HCT116 (cell line): ENCODE measurements around the gene TRERF1. TPM values are rescaled to one million over a fixed set of nuclear protein-coding genes. Genes with fewer than 3 reads are reported as not detected.
A peak's percentile ranks its signal among the peaks of the same experiment; 100 is the strongest.

Source experiments
- ATAC-seq: fragments of 200-7000 bp; cut with Tn5 transposase; 2 replicates; pipeline ENCODE4 v1.9.1; 2020; ENCODE audit warnings: mild to moderate bottlenecking, moderate library complexity
- BruUV-seq: library from RNA; stranded (reverse); fragments of 400-500 nt; replicated peaks from 2 replicates; lab custom pipeline; 2021; lab: Mats Ljungman, UMichigan
- CTCF ChIA-PET: fragments of 300-600 bp; sonication (Branson Sonifier 250); formaldehyde crosslinking; loops from one replicate; lab custom pipeline; 2021; ENCODE audit warnings: antibody characterized with exemption; lab: Charles Lee
- POLR2A ChIA-PET: fragments of 300-600, 350-600 bp; sonication (Branson Sonifier 250); formaldehyde crosslinking; loops from one replicate; lab custom pipeline; 2021; ENCODE audit warnings: antibody characterized with exemption; lab: Charles Lee
- RAD21 ChIA-PET, 2 experiments: fragments of 300-600 bp; sonication (Branson Sonifier 250); formaldehyde crosslinking; loops; one replicate each; lab custom pipeline; 2023; ENCODE audit warnings: low total read pairs in 2 of 2; ENCODE audit not compliant: uncharacterized antibody in 2 of 2, unreplicated experiment in 2 of 2, low non-redundant PET in 1 of 2; lab: Charles Lee
- DNase-seq: peaks from one replicate; pipeline ENCODE4 v3.0.0-alpha.2; 2010; ENCODE audit warnings: low read depth, low spot score
- H2AFZ ChIP-seq: fragments of 200-600 bp; shearing (Covaris generic), sonication (generic); 2 replicates; pipeline ENCODE4 v1.6.1; 2017; ENCODE audit warnings: low read depth, mixed run types, mixed read lengths, antibody characterized with exemption, low read length; ENCODE audit not compliant: poor library complexity, severe bottlenecking
- H3K27ac ChIP-seq: 2 replicates; pipeline ENCODE4 v1.5.1; 2012; ENCODE audit warnings: low read depth, low read length
- H3K27me3 ChIP-seq: fragments of 200-600 bp; sonication (generic); 2 replicates; pipeline ENCODE4 v1.6.1; 2016; ENCODE audit warnings: mixed run types, low read length, mixed read lengths; ENCODE audit not compliant: insufficient read depth
- H3K36me3 ChIP-seq, 2 experiments: fragments of 200-500 bp in 1 of 2; fragments of 200-600 bp in 1 of 2; sonication (Bioruptor generic) in 1 of 2; sonication (generic) in 1 of 2; 2 replicates each; pipeline versions ENCODE4 v1.5.1 to v1.6.1; 2014 to 2016; ENCODE audit warnings: low read length in 2 of 2, inconsistent platforms in 1 of 2, mixed read lengths in 1 of 2, mixed run types in 1 of 2; ENCODE audit not compliant: insufficient read depth in 2 of 2, control insufficient read depth in 1 of 2
- H3K4me1 ChIP-seq, 2 experiments: fragments of 200-600 bp in 1 of 2; sonication (generic) in 1 of 2; 2 replicates each; pipeline versions ENCODE4 v1.5.1 to v1.6.1; 2012 to 2017; ENCODE audit warnings: low read length in 2 of 2, inconsistent platforms in 1 of 2, mild to moderate bottlenecking in 1 of 2, mixed read lengths in 1 of 2, mixed run types in 1 of 2, moderate library complexity in 1 of 2; ENCODE audit not compliant: insufficient read depth in 2 of 2, control insufficient read depth in 1 of 2
- H3K4me2 ChIP-seq: fragments of 200-600 bp; sonication (generic); 2 replicates; pipeline ENCODE4 v1.6.1; 2017; ENCODE audit warnings: mixed run types, low read length, mixed read lengths
- H3K4me3 ChIP-seq, 2 experiments: fragments of 200-600 bp in 1 of 2; sonication (generic) in 1 of 2; replicated peaks in 1 of 2; 2 replicates each; pipeline ENCODE4 v1.5.1; 2011 to 2016; ENCODE audit warnings: low read length in 2 of 2, control low read depth in 1 of 2, low read depth in 1 of 2, mild to moderate bottlenecking in 1 of 2, mixed read lengths in 1 of 2, mixed run types in 1 of 2
- H3K79me2 ChIP-seq: fragments of 200-600 bp; sonication (generic); 2 replicates; pipeline ENCODE4 v1.6.1; 2017; ENCODE audit warnings: mild to moderate bottlenecking, mixed run types, low read length, moderate library complexity, mixed read lengths; ENCODE audit not compliant: insufficient read depth
- H3K9ac ChIP-seq: fragments of 200-600 bp; sonication (generic); 2 replicates; pipeline ENCODE4 v1.6.1; 2016; ENCODE audit warnings: low read length, mixed read lengths
- H3K9me2 ChIP-seq: fragments of 200-600 bp; sonication (generic), shearing (Covaris generic); 2 replicates; pipeline ENCODE4 v1.6.1; 2017; ENCODE audit warnings: mixed run types, mild to moderate bottlenecking, moderate library complexity; ENCODE audit not compliant: insufficient read depth
- H3K9me3 ChIP-seq, 2 experiments: fragments of 200-500 bp in 1 of 2; fragments of 200-600 bp in 1 of 2; sonication (Bioruptor generic) in 1 of 2; sonication (generic) in 1 of 2; 2 replicates each; pipeline ENCODE4 v1.6.1; 2014 to 2017; ENCODE audit warnings: low read length in 2 of 2, mixed read lengths in 2 of 2, inconsistent platforms in 1 of 2, low read depth in 1 of 2, mild to moderate bottlenecking in 1 of 2, mixed run types in 1 of 2, moderate library complexity in 1 of 2; ENCODE audit not compliant: control insufficient read depth in 1 of 2, insufficient read depth in 1 of 2
- H4K20me1 ChIP-seq: fragments of 200-600 bp; sonication (generic), shearing (Covaris generic); 2 replicates; pipeline ENCODE4 v1.6.1; 2017; ENCODE audit warnings: mixed run types, mild to moderate bottlenecking, moderate library complexity; ENCODE audit not compliant: insufficient read depth
- CBX3 ChIP-seq: IDR thresholded peaks from 2 replicates; pipeline ENCODE4 v1.6.1; 2012; ENCODE audit warnings: low read depth
- CTCF ChIP-seq, 3 experiments: fragments of 200-600 bp in 1 of 3; sonication (generic) in 1 of 3; IDR thresholded peaks in 2 of 3; conservative IDR thresholded peaks in 1 of 3; 2 replicates each; pipeline ENCODE4 v1.5.1; 2012 to 2017; ENCODE audit warnings: low read depth in 2 of 3, low read length in 2 of 3, antibody characterized with exemption in 1 of 3, borderline replicate concordance in 1 of 3, control low read depth in 1 of 3, mild to moderate bottlenecking in 1 of 3, mixed read lengths in 1 of 3, mixed run types in 1 of 3, moderate library complexity in 1 of 3; ENCODE audit not compliant: insufficient read depth in 1 of 3
- RAD21 ChIP-seq: IDR thresholded peaks from 2 replicates; pipeline ENCODE4 v1.6.1; 2012; ENCODE audit warnings: low read depth, mild to moderate bottlenecking
- intact Hi-C: fragments of 100-400 bp; cut with micrococcal nuclease; formaldehyde crosslinking; loops from 2 replicates; pipeline ENCODE4 v1.10.0; 2022
- total RNA-seq: library from RNA; stranded (reverse); gene quantifications from one replicate; pipeline ENCODE4 v1.2.1, GENCODE V29; 2021; ENCODE audit not compliant: unreplicated experiment

The TRERF1 gene
- total RNA-seq, 1 experiment from 2014 or later, result 12.4 TPM

DNA sequence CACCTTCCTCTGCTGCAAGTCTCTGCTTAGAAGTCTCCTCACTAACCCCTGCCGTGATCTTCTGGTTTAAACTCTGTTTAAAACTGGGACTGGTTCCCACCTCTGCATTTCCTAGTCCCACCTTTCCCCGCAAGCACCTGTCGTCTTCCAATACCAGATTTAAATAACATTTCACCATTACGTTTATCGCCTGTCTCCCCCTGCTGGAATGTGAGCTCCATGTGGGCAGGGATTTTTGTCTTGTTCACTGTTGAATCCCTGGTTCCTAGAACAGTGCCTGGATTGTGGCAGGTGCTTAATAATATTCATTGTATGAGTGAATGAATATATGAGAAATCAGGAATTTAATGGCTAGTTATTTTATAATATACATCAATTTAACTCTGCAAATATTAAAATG is 275.9 kb downstream of the TRERF1 start:
- no peaks in the 10 kb centered on the region for H4K20me1 ChIP-seq
- H3K4me1 ChIP-seq, result peaks cover 0 to 4% of the 10 kb centered on the region in 2 experiments; a peak in 1 of 4 replicates
- DNase-seq, result peak; percentile 19
- H3K9me2 ChIP-seq, result no peaks in the 10 kb centered on the region
- no peaks in the 10 kb centered on the region for H3K27me3 ChIP-seq
- no peak overlapping the region for H3K4me3 ChIP-seq
- H3K9ac ChIP-seq, result no peak overlapping the region
- BruUV-seq, result no TSS peak
- no peaks in the 10 kb centered on the region for H3K36me3 ChIP-seq
- RAD21 ChIA-PET, result no interaction called here
- CTCF ChIA-PET, result interaction anchor here (1.4 kb wide), 1 partner anchor 12 kb away, joined by 5 read pairs; no protein-coding TSS in a partner anchor
- no peak overlapping the region for H3K4me2 ChIP-seq
- no peaks in the 10 kb centered on the region for H3K79me2 ChIP-seq
- H2AFZ ChIP-seq, result no peak overlapping the region
- intact Hi-C loops, result no loop called here
- POLR2A ChIA-PET, result no interaction called here
- TF ChIP-seq CBX3 (no peak), RAD21 (peak; percentile 70), CTCF (IDR thresholded peaks at IDR 0.05 in 2 of 3, conservative IDR thresholded peaks at IDR 0.05 in 1 of 3; ENCODE audit: borderline replicate concordance in 1 of 3, insufficient read depth in 1 of 3, low read depth in 2 of 3, low read length in 2 of 3) (peak; percentile 60 to 68 (median 67); a peak in 5 of 6 replicates)
- no peaks in the 10 kb centered on the region for H3K9me3 ChIP-seq
- peak; percentile 73 for ATAC-seq
- no peak overlapping the region for H3K27ac ChIP-seq

Other genes starting within 250 kb of the TRERF1 start
- gene MRPS10, start 234.1 kb downstream of the TRERF1 start, total RNA-seq, result 62.1 TPM
- 20.5 TPM for gene UBR2, start 112.1 kb upstream of the TRERF1 start, total RNA-seq